ENCODE data around the gene CTCFL. TPM values are rescaled to one million over a fixed set of nuclear protein-coding genes. Genes with fewer than 3 reads are reported as not detected.

Gene CTCFL
- total RNA-seq, 1 donor from 2014 or later = not detected

DNA sequence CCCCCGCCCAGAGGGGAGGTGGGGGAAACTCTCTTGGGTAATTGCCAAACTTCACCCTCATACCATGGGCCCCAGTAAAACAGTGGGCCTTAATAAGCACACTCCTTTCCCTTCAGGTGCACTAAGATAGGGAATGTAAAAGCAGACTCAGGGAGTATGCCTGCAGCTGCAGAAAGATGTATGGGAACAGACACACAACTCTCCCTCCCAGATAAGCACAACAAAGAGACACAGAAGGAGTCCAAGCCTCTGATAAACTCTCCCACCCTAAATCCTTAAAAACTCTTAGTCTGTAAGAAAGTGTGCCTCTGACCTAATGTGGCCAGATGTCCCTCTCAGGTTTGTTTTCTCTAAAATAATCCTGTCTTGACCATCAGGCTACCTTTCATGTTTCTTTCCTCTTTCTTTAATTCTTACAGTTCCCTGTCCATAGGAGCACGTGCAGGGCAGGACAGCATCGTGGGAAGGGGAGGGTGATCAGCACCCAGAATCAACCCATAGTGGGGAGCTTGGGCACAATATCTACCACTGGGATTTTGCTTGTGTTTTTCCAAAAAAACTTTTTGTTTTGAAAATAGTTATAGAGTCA lies 11.3 kb upstream of the CTCFL start:
- DNase-seq (ENCODE audit: low spot score) = no peak
- no peak for TF ChIP-seq EZH2 (IDR thresholded peaks at IDR 0.05)
- TF ChIP-seq, protein P1, sequence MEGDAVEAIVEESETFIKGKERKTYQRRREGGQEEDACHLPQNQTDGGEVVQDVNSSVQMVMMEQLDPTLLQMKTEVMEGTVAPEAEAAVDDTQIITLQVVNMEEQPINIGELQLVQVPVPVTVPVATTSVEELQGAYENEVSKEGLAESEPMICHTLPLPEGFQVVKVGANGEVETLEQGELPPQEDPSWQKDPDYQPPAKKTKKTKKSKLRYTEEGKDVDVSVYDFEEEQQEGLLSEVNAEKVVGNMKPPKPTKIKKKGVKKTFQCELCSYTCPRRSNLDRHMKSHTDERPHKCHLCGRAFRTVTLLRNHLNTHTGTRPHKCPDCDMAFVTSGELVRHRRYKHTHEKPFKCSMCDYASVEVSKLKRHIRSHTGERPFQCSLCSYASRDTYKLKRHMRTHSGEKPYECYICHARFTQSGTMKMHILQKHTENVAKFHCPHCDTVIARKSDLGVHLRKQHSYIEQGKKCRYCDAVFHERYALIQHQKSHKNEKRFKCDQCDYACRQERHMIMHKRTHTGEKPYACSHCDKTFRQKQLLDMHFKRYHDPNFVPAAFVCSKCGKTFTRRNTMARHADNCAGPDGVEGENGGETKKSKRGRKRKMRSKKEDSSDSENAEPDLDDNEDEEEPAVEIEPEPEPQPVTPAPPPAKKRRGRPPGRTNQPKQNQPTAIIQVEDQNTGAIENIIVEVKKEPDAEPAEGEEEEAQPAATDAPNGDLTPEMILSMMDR (IDR thresholded peaks at IDR 0.05) = no peak
- Mint-ChIP-seq H3K4me1 (peaks cover 9% of the 10 kb centered on the region), H3K27me3 (ENCODE audit: insufficient read depth, low read depth) (peaks cover 12% of the 10 kb centered on the region), H3K27ac (no peak overlapping the region), H3K36me3 (no peaks in the 10 kb centered on the region), H3K4me3 (no peak overlapping the region), H3K9me3 (peaks cover 32% of the 10 kb centered on the region)
- Histone ChIP-seq H3K79me2 (ENCODE audit: low read depth) (no peaks in the 10 kb centered on the region), H3K4me3 (no peak overlapping the region), H2AFZ (replicated peaks) (no peak overlapping the region), H3F3A (ENCODE audit: low read depth) (peaks cover 7% of the 10 kb centered on the region), H3K36me3 (no peaks in the 10 kb centered on the region), H3K9ac (no peak overlapping the region), H4K20me1 (ENCODE audit: low read depth) (no peaks in the 10 kb centered on the region), H3K27ac (no peak overlapping the region), H3K27me3 (no peaks in the 10 kb centered on the region), H3K9me3 (ENCODE audit: low read depth) (no peaks in the 10 kb centered on the region), H3K4me1 (peaks cover 8% of the 10 kb centered on the region), H3K4me2 (no peak overlapping the region)

DNA sequence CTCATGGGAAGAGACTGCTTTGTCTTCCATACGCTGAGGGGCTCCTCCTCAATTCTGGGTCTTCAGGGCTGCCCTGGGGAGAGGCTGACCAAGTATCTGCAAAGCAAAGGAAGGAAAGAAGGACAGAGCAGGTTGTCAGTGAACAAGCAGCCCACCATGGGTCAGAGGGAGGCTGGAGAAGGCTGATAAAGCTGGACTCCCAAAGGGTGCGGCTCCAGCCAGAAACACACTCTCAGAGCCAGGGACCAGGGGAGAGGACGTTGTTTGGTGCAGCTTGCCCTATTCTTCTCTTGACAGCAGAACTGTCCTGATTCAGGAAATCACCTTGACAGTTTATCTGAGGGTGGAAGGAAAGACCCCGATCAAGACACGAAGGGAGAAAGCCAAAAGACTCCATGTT lies 10.4 kb upstream of the CTCFL start:
- no peak overlapping the region for H3K4me3 ChIP-seq
- Mint-ChIP-seq H3K36me3 (no peaks in the 10 kb centered on the region), H3K9me3 (peaks cover 32% of the 10 kb centered on the region), H3K4me1 (no peaks in the 10 kb centered on the region), H3K27me3 (ENCODE audit: insufficient read depth, low read depth) (peaks cover 9% of the 10 kb centered on the region), H3K4me3 (no peak overlapping the region), H3K27ac (no peak overlapping the region)
- no peaks in the 10 kb centered on the region for H3K9me3 ChIP-seq (ENCODE audit: low read depth)
- no peaks in the 10 kb centered on the region for H3K4me1 ChIP-seq
- H3K9ac ChIP-seq = no peak overlapping the region
- TF ChIP-seq EZH2 (IDR thresholded peaks at IDR 0.05) (no peak), EZH2phosphoT487 (IDR thresholded peaks at IDR 0.05) (no peak)
- TF ChIP-seq, protein P1 (IDR thresholded peaks at IDR 0.05) = no peak
- no peaks in the 10 kb centered on the region for H3F3A ChIP-seq (ENCODE audit: low read depth)
- no peak overlapping the region for H2AFZ ChIP-seq (replicated peaks)
- H4K20me1 ChIP-seq (ENCODE audit: low read depth) = no peaks in the 10 kb centered on the region
- no peak for DNase-seq (ENCODE audit: low spot score)
- H3K27ac ChIP-seq = no peak overlapping the region
- no peaks in the 10 kb centered on the region for H3K27me3 ChIP-seq
- H3K36me3 ChIP-seq = no peaks in the 10 kb centered on the region
- no peak overlapping the region for H3K4me2 ChIP-seq
- H3K79me2 ChIP-seq (ENCODE audit: low read depth) = no peaks in the 10 kb centered on the region

DNA sequence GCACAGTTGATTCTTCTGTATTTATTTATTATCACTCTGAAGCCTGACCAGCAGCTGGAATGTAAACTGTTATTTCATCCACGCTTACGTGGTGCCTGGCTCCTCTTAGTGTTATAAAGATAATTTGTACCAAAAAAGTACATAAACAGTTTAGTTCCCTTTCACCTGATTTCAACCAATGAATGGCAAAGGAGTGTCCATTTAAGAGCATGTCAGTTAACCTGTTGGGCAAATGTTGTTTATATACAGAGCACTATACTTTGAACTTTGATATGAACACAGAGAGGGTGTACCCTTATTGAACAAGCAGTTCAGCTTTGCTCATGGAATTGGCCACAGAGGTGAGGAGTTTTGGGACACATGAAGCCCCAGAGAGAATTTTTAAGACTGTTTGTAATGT lies 7.2 kb upstream of the CTCFL start:
- no peaks in the 10 kb centered on the region for H3K36me3 Mint-ChIP-seq
- no peak overlapping the region for H3K27ac Mint-ChIP-seq
- no peaks in the 10 kb centered on the region for H3K9me3 ChIP-seq (ENCODE audit: low read depth)
- no peak overlapping the region for H3K4me3 ChIP-seq
- TF ChIP-seq, protein P1 (IDR thresholded peaks at IDR 0.05) = no peak
- TF ChIP-seq EZH2phosphoT487 (IDR thresholded peaks at IDR 0.05) = no peak
- TF ChIP-seq EZH2 (IDR thresholded peaks at IDR 0.05) = no peak
- H3K4me3 Mint-ChIP-seq = no peak overlapping the region
- H3K36me3 ChIP-seq = no peaks in the 10 kb centered on the region
- DNase-seq (ENCODE audit: low spot score) = no peak
- H3K4me2 ChIP-seq = no peak overlapping the region
- H3F3A ChIP-seq (ENCODE audit: low read depth) = peaks cover 11% of the 10 kb centered on the region
- peaks cover 21% of the 10 kb centered on the region for H3K9me3 Mint-ChIP-seq
- no peaks in the 10 kb centered on the region for H3K4me1 ChIP-seq
- no peaks in the 10 kb centered on the region for H4K20me1 ChIP-seq (ENCODE audit: low read depth)
- no peak overlapping the region for H3K9ac ChIP-seq
- no peaks in the 10 kb centered on the region for H3K27me3 ChIP-seq
- H2AFZ ChIP-seq (replicated peaks) = no peak overlapping the region
- peaks cover 9% of the 10 kb centered on the region for H3K27me3 Mint-ChIP-seq (ENCODE audit: insufficient read depth, low read depth)
- no peaks in the 10 kb centered on the region for H3K79me2 ChIP-seq (ENCODE audit: low read depth)
- no peaks in the 10 kb centered on the region for H3K4me1 Mint-ChIP-seq
- H3K27ac ChIP-seq = no peak overlapping the region

All from neural progenitor cell (in vitro differentiated cells).